GM19043 (cell line): ENCODE measurements around the gene OR5K2.

ENCODE experiments used
- ATAC-seq: cut with Tn5 transposase; IDR thresholded peaks from one replicate; pipeline ENCODE4 v1.9.1; 2021; ENCODE audit warnings: low read depth; ENCODE audit not compliant: unreplicated experiment

The OR5K2 gene

DNA sequence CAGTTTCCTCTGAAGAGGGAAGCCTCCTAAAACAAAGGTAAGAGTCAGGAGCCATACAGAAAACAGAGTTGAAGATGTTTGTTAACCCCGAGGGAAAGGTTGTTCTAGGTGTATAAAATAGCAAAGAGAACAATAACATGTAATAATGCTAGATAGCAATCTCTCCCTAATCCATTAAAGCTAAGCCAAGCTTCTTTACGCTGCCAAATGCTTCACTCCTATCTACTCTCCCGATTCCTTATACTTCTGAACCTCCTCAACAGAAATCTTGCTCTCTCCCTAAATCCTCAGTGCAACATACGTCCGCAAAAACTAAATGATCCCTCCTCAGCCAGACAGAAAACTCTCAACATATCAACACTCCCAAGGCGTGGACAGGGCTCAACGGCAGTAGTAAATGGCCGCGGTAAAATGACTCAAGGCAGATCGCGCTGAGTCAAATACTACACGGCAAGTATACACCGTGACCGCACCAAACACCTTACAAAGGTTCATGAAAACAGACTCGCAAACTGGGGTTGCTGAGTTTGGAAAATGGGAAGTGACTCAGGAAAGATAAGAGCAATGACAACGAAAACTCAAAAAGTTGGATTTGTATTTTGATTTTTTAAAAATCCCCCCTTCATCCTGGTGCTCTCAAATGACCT, 24.5 kb downstream of the OR5K2 start:
- peak; percentile 33 for ATAC-seq

DNA sequence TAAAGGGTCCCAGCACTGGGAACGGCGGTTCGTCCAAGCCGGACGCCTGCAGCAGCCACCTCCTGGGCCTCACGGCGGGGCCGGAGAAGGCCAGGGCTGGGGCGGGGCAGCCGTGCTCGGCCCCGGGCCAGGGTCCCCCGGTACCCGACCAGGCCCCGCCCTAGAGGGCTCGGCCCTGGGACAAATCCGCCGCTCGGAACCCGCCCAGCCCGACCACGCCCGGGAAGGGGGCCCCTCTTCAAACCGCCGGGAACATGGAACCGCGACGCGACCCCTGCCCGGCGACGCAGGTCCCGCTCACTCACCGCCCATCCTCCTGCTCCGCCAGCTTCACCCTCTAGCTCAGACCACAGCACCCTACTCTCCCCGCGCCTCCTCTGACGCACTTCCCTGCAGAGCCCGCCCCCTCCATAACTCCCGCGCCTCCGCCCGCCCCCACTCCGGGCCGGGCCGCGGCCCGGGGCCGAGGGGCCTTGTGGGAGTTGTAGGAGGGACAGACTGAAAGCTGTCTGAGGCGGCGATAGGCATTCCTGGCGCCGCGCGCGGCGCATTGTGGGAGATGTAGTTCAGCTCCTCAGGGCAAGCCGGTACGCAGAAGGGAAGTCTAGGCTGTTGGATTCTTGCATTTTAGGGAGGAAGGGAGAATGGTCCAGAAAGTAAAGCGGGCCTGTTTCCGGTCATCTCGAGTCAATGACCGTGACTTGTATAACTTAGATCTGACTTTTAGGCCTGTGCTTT, 25.2 kb downstream of the OR5K2 start, which contains the start of gene CLDND1:
CLDND1 (minus strand) TSS at position 359 of the 738 bp plus-strand sequence. CDS start 1,478 bp downstream, outside the sequence.
- ATAC-seq: peak; percentile 79

DNA sequence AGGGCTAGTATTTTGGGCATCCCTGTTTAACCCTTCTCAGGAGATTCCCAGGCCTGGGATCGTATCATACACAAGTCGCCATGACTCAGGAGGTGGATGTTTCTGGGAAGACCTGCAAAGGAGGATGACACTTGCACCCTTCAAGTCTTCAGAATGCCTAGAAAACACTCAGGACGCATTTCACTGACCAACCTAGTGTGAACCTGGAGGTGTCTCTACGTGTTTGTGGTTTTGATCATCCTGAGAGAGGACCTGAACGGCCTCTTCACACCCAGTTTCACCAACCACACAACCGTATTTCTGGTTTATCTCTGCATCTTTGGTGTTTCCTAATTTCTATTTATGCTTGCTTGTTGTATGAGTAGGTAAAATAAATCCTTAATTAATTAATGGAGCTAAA, 28.0 kb downstream of the OR5K2 start:
- no peak for ATAC-seq

DNA sequence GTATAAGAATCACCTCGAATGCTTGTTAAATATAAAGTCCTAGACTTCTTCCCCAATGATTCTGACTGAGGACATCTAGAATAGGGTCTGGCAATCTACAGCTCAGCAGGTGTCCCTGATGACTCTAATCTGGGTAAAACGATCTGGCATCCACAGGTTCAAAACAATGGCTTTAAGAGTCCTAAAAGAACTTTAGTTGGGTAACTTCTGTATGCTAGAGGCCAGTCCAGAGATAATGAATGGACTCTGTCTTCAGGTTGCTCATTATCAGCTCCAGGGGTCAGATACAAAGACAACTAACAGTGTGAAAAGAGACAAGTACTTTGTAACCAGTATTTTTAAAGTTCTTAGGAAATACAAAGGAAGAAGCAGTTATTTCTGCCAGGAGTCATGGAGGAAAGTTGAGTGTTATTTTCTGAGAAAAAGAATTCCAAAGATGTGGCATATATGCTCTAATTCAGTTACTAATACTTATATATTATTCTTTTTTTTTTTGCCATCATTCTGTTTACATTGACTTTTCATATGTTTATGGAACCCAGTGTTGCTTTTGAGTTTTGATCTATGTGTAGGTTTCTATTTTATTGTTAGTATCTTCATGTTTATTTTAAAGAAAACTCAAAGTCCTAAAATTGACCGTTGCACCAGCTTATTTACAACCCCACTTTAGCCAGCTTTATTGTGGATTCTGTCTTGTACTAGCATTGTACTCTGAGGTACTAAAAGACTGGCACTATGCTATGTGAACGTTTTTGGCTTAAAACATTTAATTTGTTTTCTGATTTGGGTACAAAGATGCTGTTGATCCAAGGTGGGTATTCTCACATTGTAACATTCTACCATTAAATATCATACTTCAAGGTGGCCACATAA, 31.2 kb downstream of the OR5K2 start:
- ATAC-seq: no peak

DNA sequence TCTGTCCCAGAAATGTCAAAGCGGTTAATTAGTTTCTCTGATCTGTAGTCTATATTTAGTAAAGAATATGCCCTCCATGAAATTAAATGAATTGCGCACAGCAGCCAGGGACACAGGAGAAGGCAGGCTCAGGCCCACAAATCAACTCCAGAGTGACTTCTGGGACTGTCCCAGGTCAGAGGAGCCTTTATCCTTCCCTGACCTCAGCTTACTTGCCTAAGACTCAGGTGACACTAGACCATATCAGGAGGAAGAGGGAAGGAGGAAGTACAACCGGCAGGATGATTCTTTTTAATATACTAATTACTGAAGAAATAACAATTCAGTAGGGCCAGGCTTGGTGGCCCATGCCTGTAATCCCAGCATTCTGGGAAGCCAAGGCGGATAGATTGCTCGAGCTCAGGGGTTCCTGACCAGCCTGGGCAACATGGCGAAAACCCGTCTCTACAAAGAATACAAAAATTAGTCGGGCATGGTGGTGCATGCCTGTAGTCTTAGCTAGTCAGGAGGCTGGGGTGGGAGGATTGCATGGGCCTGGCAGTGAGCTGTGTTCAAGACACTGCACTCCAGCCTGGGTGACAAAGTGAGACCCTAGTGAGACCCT, 32.5 kb downstream of the OR5K2 start:
- ATAC-seq: no peak

DNA sequence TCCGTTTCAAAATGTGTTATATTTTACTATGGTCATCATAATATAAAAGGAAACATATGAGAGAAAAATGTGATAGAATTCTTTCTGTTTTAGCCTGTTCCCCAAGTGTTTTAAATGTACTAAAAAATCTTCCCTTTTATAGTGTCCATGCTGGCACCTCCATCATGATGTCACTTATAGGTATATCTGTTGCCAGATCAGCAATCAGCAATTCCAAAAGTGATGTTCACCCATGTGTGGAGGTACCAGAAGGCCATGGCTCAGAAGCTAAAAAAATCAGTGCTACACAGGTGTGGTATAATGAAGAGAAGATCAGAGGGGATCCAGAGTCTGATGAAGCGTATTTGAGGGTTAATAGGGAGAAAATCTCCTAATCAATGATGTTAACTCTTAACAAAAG, 33.2 kb downstream of the OR5K2 start:
- no peak for ATAC-seq

DNA sequence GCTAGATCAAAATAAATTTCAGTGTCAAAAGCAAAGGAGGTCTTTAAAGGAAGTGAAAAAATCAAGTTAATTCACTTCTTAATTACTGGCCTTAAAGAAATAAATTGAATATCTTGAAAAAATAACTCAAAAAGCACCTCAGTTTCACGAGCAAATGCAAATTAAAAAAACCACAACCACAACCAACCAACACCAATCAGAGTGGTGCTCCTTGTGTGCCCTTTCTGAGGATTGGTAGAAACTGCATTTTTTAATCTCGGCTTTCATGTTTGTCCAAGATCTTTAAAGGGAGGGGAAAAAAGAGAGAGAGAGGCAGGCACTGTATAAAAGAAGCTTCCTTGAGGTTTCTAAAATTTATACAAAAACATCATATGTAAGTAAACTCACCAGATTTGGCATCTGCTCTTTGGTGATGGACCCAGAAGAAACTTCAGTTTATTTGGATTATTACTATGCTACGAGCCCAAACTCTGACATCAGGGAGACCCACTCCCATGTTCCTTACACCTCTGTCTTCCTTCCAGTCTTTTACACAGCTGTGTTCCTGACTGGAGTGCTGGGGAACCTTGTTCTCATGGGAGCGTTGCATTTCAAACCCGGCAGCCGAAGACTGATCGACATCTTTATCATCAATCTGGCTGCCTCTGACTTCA, 34.3 kb downstream of the OR5K2 start, which contains the start of gene GPR15:
GPR15 (plus strand) TSS at position 357 of the 653 bp plus-strand sequence; CDS start at position 413, 56 bp downstream.
- ATAC-seq: no peak

DNA sequence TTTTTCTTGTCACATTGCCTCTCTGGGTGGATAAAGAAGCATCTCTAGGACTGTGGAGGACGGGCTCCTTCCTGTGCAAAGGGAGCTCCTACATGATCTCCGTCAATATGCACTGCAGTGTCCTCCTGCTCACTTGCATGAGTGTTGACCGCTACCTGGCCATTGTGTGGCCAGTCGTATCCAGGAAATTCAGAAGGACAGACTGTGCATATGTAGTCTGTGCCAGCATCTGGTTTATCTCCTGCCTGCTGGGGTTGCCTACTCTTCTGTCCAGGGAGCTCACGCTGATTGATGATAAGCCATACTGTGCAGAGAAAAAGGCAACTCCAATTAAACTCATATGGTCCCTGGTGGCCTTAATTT, 34.8 kb downstream of the OR5K2 start:
- no peak for ATAC-seq

DNA sequence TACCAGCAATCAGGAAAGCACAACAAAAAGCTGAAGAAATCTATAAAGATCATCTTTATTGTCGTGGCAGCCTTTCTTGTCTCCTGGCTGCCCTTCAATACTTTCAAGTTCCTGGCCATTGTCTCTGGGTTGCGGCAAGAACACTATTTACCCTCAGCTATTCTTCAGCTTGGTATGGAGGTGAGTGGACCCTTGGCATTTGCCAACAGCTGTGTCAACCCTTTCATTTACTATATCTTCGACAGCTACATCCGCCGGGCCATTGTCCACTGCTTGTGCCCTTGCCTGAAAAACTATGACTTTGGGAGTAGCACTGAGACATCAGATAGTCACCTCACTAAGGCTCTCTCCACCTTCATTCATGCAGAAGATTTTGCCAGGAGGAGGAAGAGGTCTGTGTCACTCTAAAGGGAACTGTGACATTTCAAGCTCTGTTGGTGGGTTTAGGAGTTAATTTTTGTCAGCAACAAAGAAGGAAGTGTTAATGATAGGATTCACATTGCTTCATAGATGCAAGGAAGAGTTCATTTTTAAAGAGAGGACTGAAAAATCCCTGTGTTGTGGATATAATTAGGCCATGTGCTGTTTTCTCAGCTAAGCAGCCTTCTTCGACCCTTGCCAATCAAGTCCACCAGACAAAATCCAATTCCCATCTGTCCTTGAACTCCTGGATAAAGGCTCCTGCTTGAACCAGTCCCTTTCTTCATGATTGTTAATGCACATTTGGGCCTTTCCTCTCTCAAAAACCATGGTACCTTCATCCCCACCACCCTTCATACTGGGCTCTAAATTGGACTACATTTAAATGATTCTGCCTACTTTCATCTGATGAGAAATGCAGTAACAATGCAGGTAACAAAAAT, 35.5 kb downstream of the OR5K2 start:
- no peak for ATAC-seq

DNA sequence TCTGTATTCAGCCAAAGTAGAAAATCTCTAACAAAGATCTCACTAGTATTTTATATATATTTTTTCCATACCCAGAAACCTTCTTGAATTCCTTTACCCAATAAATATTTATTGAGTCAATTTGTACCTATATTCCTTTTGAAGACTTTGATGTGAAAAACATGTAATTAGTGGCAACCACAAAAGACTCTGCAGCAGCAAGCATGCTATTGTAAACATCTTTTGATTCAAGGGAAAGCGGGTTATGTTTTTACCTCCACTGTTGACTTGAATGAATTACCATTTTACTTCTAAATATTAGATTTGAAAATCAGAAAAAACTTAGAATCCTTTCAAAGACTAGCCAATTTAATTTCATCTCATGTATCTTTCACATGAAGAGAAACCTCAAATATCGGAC, 36.7 kb downstream of the OR5K2 start:
- no peak for ATAC-seq

DNA sequence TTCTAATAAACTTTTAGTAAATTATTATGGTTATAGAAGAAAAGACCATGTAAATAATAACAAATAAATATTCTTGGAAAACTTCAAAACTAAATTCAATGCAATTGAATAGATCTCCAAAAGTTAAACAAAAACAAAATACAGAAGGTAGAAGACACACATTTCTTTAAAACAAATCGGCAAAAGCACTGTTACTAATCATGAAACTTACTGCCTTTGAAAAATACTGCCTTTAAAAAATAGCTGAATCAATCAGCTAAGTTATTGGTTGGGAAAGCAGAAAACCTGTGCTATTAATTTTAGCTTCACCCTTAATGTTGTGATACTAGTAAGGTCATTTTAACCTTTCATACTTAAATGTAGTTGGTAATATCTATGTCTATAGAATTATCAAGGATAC, 37.3 kb downstream of the OR5K2 start:
- no peak for ATAC-seq

DNA sequence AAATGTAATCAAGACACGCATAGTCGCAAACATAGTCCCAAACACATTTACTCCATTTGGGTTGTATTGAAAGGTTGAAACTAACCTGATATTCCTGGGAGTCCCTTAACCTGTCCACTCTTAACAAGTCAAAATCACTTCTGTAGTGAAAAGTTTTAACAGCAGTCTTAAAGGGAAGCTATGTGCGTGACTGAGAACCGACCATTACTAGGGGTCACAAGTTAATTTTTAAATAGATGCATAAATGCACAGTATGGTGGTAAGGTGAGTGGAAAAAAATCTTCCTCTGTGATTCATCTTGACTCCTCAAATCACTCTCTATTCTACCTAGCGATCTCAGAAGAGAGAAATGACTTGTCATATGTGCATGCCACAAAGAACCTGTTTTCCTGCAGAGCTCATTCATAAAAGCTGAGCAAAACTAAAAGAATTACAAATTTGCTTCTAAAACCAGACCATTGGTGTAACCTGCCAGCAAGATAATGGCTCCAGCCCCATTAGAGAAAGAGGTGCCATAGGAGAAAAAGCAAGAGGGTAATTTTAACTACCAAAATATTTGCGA, 39.1 kb downstream of the OR5K2 start:
- ATAC-seq: peak; percentile 68

DNA sequence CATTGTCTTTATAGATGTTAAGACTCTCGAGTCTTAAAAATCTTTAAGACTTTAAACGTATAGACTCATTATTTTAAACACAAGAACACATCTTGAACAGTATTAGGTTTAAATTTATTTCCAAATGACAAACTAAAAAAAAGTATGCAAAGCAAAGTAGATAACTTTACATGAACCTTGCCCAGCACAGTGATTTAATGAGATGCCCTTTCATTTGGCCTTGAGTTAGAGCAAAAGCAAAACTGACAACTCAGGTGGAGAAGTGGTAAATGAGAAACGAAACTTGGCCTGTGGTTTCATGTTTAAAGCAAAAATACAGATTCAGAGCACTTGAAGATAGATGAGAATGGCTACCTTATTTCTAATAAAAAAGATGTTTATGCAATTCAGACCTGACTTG, 42.9 kb downstream of the OR5K2 start:
- ATAC-seq: peak; percentile 40

DNA sequence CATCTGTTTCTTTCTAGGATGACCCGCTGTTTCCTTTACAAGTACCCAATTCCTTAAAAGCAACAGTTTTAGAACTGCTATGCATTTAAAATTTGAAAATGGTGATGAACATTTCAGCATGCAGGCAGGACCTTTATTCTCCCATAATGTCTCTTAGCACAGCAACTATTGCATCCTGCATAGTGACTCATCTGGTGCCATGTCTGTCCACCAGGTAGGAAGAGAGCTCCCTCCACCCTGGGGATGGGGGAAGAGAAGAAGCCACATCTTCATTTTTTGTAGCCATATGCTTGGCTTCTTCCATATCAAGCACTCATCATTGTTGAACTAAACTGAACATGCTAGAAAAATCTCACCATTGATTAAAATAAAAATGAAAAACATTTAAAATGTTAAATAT, 44.2 kb downstream of the OR5K2 start:
- ATAC-seq: no peak

DNA sequence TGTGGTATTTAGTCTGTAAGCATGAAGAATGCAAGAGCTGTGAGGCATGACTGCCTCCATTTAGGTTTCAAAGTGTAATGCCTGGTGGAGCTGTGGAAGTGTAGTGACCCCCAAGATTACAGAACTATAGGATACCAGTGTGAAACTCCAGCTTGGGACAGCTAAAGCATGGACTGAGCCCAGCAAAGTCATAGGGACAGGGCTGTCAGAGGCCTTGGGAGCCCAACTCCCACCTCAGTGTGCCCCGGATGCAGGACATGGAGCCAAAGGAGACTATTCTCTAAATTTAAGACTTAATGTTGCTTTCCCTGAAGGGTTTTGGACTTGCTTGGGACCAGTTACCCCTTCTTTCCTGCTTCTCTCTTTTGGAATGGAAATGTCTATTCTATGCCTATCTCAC, 45.1 kb downstream of the OR5K2 start:
- ATAC-seq: no peak

DNA sequence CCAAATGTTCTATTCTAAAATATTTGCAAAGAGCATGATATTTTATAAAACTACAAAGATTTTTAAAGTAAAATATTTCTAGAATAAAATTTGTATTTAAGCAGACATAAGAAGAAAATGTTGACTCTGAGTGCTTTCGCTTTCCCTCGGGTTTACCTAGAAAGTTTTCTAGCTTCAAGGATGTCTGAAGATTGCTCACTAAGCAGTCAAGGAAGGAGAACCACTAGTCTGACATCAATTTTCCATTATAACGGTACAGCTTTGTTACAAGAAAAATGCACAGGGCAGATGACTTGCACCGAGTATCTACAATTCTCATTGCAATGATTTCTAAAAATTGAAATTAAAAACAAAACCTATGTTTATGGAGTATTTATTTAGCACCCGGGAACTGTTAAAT, 48.5 kb downstream of the OR5K2 start:
- peak; percentile 50 for ATAC-seq
